Measurements from ENCODE around the gene PAOX. TPM values are rescaled to one million over a fixed set of nuclear protein-coding genes. Genes with fewer than 3 reads are reported as not detected.

The PAOX gene
- total and polyA plus RNA-seq, 2 donors (not counting 1 experiment from before 2014, with no cell fraction given): 21.1 to 24.9 TPM

DNA sequence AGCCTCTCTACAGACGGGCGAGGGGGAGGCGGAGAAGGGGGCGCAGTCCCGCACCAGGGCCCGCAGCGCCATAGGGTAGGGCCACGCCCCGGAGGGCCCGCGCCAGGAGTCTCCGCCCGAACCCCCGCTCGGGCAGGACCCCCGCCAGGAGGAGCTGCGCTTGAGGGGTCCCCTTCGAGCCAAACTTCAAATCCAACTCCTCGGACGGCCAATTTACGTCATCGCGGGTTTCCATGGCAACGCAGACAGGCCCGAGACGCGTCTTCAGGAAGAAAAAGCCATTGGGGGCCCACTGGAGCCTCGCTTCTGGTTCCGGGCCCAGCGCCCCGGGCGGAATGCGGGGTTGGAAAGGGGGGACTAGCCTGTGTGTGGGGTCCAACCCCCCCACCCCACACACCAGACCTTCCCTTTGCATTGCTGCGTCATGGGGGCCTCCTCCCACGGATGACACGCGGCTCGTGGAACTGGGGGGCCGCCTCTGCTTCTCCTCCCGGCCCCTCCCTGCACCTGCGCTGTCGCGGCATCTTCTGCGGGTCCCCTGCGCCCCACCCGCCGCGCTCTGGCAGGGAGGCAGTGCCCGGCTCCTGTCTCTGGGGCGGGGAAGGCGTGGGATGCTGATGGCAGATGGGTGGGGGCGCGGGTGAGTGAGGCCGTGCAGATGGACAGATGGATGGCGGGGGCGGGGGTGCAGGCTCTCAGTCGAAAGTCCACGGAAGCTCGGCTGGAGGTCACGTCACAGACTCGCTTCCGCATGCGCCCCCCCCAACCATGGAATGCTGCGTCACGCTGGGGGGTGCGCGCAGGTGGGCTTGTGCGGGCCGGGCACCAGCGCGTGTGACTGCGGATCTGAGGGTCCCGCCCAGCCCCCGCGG lies 43.6 kb upstream of the PAOX start:
- intact Hi-C loops (cut with micrococcal nuclease): loop anchor here (1.0 kb wide), 1 partner anchor 59 kb away; the partner anchor contains the start of gene MTG1
- H3K27me3 ChIP-seq (replicated peaks in 1 of 4; ENCODE audit: control extremely low read depth in 1 of 4, control insufficient read depth in 3 of 4, insufficient read depth in 4 of 4, low read length in 3 of 4): peaks cover 0 to 57% (median 34%) of the 10 kb centered on the region in 4 experiments
- ATAC-seq (ENCODE audit: low read depth) (peak; percentile 44), DNase-seq (peak; percentile 91)
- H3K9me3 ChIP-seq (ENCODE audit: control extremely low read depth in 1 of 3, control insufficient read depth in 2 of 3, insufficient read depth in 1 of 3, low read length in 2 of 3): peaks cover 0 to 26% (median 0%) of the 10 kb centered on the region in 3 donors
- Mint-ChIP-seq H3K27ac (peak overlapping the region; percentile 59), H3K4me1 (peaks cover 10% of the 10 kb centered on the region), H3K9me3 (ENCODE audit: insufficient read depth) (no peaks in the 10 kb centered on the region), H3K4me3 (peak overlapping the region; percentile 93), H3K27me3 (peaks cover 10% of the 10 kb centered on the region)
- peak overlapping the region; percentile 55 for H2AFZ ChIP-seq (ENCODE audit: insufficient read depth, low read depth, low read length, poor library complexity, severe bottlenecking)
- peaks cover 35 to 44% of the 10 kb centered on the region in 2 donors for H3K4me1 ChIP-seq (ENCODE audit: control insufficient read depth in 2 of 2, insufficient read depth in 2 of 2, low read length in 2 of 2)
- peak overlapping the region; percentile 98 for H3K4me2 ChIP-seq (replicated peaks; ENCODE audit: low read depth, low read length, poor library complexity, severe bottlenecking)
- peak overlapping the region in 4 of 5 experiments; percentile 40 to 51 (median 46) for H3K4me3 ChIP-seq (ENCODE audit: control extremely low read depth in 1 of 5, extremely low read depth in 1 of 5, insufficient read depth in 1 of 5, low read depth in 2 of 5, low read length in 4 of 5)
- no peaks in the 10 kb centered on the region for H4K20me1 ChIP-seq (ENCODE audit: control insufficient read depth, insufficient read depth, low read length, poor library complexity, severe bottlenecking)
- no peak for TF ChIP-seq EZH2 (IDR thresholded peaks at IDR 0.05; ENCODE audit: borderline replicate concordance, insufficient read depth, low read depth, low read length, poor library complexity, severe bottlenecking)
- TF ChIP-seq, protein P1, sequence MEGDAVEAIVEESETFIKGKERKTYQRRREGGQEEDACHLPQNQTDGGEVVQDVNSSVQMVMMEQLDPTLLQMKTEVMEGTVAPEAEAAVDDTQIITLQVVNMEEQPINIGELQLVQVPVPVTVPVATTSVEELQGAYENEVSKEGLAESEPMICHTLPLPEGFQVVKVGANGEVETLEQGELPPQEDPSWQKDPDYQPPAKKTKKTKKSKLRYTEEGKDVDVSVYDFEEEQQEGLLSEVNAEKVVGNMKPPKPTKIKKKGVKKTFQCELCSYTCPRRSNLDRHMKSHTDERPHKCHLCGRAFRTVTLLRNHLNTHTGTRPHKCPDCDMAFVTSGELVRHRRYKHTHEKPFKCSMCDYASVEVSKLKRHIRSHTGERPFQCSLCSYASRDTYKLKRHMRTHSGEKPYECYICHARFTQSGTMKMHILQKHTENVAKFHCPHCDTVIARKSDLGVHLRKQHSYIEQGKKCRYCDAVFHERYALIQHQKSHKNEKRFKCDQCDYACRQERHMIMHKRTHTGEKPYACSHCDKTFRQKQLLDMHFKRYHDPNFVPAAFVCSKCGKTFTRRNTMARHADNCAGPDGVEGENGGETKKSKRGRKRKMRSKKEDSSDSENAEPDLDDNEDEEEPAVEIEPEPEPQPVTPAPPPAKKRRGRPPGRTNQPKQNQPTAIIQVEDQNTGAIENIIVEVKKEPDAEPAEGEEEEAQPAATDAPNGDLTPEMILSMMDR (IDR thresholded peaks at IDR 0.05): no peak
- no peaks in the 10 kb centered on the region for H3K79me2 ChIP-seq (ENCODE audit: control insufficient read depth, insufficient read depth, low read length)
- POLR2A ChIA-PET: interaction anchor here (1.2 kb wide), 1 partner anchor 45 kb away, joined by 3 read pairs; no protein-coding TSS in a partner anchor
- no peak overlapping the region for H3K27ac ChIP-seq (ENCODE audit: low read length in 2 of 2)
- no peaks in the 10 kb centered on the region for H3K36me3 ChIP-seq (replicated peaks in 1 of 2; ENCODE audit: control extremely low read depth in 1 of 2, control insufficient read depth in 1 of 2, extremely low read depth in 1 of 2, insufficient read depth in 2 of 2, low read length in 1 of 2)
- 3% methylated on average over 65 of the region's 75 CpGs for WGBS (ENCODE audit: insufficient coverage)
- peak overlapping the region; percentile 65 for H3K9ac ChIP-seq (ENCODE audit: low read length)
- CTCF ChIA-PET: no interaction called here
